DMS79 (cell line): ENCODE measurements around the gene MRLN.

ENCODE experiments used
- DNase-seq: peaks from one replicate; lab custom pipeline; 2025; lab: John Stamatoyannopoulos, UW

MRLN gene

GRCh38 chr10:59705931-59706330, 47.3 kb downstream of the MRLN start:
- DNase-seq, result no peak

GRCh38 chr10:59704630-59705029, 48.6 kb downstream of the MRLN start:
- no peak for DNase-seq

GRCh38 chr10:59702347-59702746, 50.9 kb downstream of the MRLN start:
- no peak for DNase-seq

- no peak for DNase-seq
Measured at GRCh38 chr10:59700709-59701108, 52.5 kb downstream of the MRLN start.

GRCh38 chr10:59698326-59698725, 54.9 kb downstream of the MRLN start:
- no peak for DNase-seq

- DNase-seq, result no peak
Measured at GRCh38 chr10:59695637-59696036, 57.6 kb downstream of the MRLN start.

- no peak for DNase-seq
Measured at GRCh38 chr10:59694936-59695335, 58.3 kb downstream of the MRLN start.

GRCh38 chr10:59692113-59692512, 61.1 kb downstream of the MRLN start:
- no peak for DNase-seq

GRCh38 chr10:59688921-59689351, 64.3 kb downstream of the MRLN start:
- no peak for DNase-seq

GRCh38 chr10:59687657-59688056, 65.6 kb downstream of the MRLN start:
- DNase-seq, result no peak
